T-cell (primary cell): ENCODE results near the gene EN2. TPM values are rescaled to one million over a fixed set of nuclear protein-coding genes. Genes with fewer than 3 reads are reported as not detected.

ENCODE experiments used
- ATAC-seq, 4 experiments: fragments of 200-7000 bp in 3 of 4; fragments of 150-1000 bp in 1 of 4; cut with Tn5 transposase; replicated peaks in 1 of 4; 1 replicate in 3 of 4; 2 replicates in 1 of 4; pipeline ENCODE4 v1.10.0; 2021; ENCODE audit warnings: moderate library complexity in 3 of 4, mild to moderate bottlenecking in 2 of 4, moderate number of reproducible peaks in 1 of 4
- CTCF ChIA-PET, 2 donors: fragments of 300-600 bp; sonication (Branson Sonifier 250); formaldehyde crosslinking; loops; one replicate each; lab custom pipeline; 2022; ENCODE audit warnings: antibody characterized with exemption in 2 of 2; lab: Charles Lee
- POLR2A ChIA-PET, 2 donors: fragments of 300-600 bp; sonication (Branson Sonifier 250); formaldehyde crosslinking; loops; one replicate each; lab custom pipeline; 2022; ENCODE audit warnings: antibody characterized with exemption in 2 of 2; lab: Charles Lee
- DNase-seq, 35 experiments: peaks; one replicate each; pipeline versions ENCODE4 v3.0.0 to v3.0.0-alpha.2; 2013 to 2023
- H3K27ac ChIP-seq: one replicate; pipeline ENCODE4 v1.5.1; 2013; ENCODE audit warnings: low read length
- H3K27me3 ChIP-seq, 2 experiments: replicated peaks in 1 of 2; 1 replicate in 1 of 2; 2 replicates in 1 of 2; pipeline versions ENCODE4 v1.6.1 to v1.7.0; 2013; ENCODE audit warnings: low read length in 1 of 2, mixed read lengths in 1 of 2; ENCODE audit not compliant: control insufficient read depth in 2 of 2, insufficient read depth in 2 of 2; ENCODE audit errors: extremely low read depth in 1 of 2
- H3K36me3 ChIP-seq, 2 donors: 1 replicate in 1 of 2; 2 replicates in 1 of 2; pipeline versions ENCODE4 v1.6.1 to v1.7.0; 2013; ENCODE audit warnings: low read length in 1 of 2; ENCODE audit not compliant: control insufficient read depth in 2 of 2, insufficient read depth in 1 of 2; ENCODE audit errors: extremely low read depth in 1 of 2
- H3K4me1 ChIP-seq, 2 experiments: 1 replicate in 1 of 2; 2 replicates in 1 of 2; pipeline versions ENCODE4 v1.6.1 to v1.7.0; 2013; ENCODE audit warnings: low read length in 2 of 2, mixed read lengths in 1 of 2; ENCODE audit not compliant: insufficient read depth in 2 of 2, control insufficient read depth in 1 of 2; ENCODE audit errors: extremely low read depth in 1 of 2
- H3K4me3 ChIP-seq, 2 donors: 1 replicate in 1 of 2; 2 replicates in 1 of 2; pipeline versions ENCODE4 v1.5.1 to v1.7.0; 2013; ENCODE audit warnings: mild to moderate bottlenecking in 2 of 2, low read length in 1 of 2, moderate library complexity in 1 of 2; ENCODE audit not compliant: control insufficient read depth in 1 of 2; ENCODE audit errors: extremely low read depth in 1 of 2
- H3K9me3 ChIP-seq: 2 replicates; pipeline ENCODE4 v1.7.0; 2013
- H3K27ac Mint-ChIP-seq, 2 donors: one replicate each; pipeline ENCODE4 v1.8.0; 2020 to 2021; ENCODE audit warnings: mild to moderate bottlenecking in 2 of 2, mixed read lengths in 2 of 2
- H3K27me3 Mint-ChIP-seq, 2 donors: one replicate each; pipeline ENCODE4 v1.8.0; 2021 to 2022; ENCODE audit warnings: mixed read lengths in 2 of 2
- H3K36me3 Mint-ChIP-seq: one replicate; pipeline ENCODE4 v1.8.0; 2021; ENCODE audit warnings: mixed read lengths
- H3K4me1 Mint-ChIP-seq, 3 donors: one replicate each; pipeline ENCODE4 v1.8.0; 2020 to 2022; ENCODE audit warnings: mixed read lengths in 3 of 3, mild to moderate bottlenecking in 1 of 3
- H3K4me3 Mint-ChIP-seq, 3 donors: one replicate each; pipeline ENCODE4 v1.8.0; 2020 to 2022; ENCODE audit warnings: mild to moderate bottlenecking in 3 of 3, mixed read lengths in 3 of 3, moderate library complexity in 3 of 3
- H3K9me3 Mint-ChIP-seq, 3 donors: one replicate each; pipeline ENCODE4 v1.8.0; 2020 to 2022; ENCODE audit warnings: mixed read lengths in 3 of 3
- WGBS: methylation state at CpG from one replicate; pipeline ENCODE4 v1.1.5; 2013; ENCODE audit warnings: missing lambda C conversion rate; ENCODE audit not compliant: insufficient coverage; 5-methylcytosine and 5-hydroxymethylcytosine counted together
- total RNA-seq, 35 experiments: library from RNA in 6 of 35; stranded (reverse) in 6 of 35; fragments of 120-200 nt in 1 of 35; gene quantifications; one replicate each; pipeline versions ENCODE4 v1.2.1 to v1.2.4 and lab custom pipeline; 2013 to 2026

EN2 gene
- total RNA-seq (not detected), total RNA-seq (lab: John Stamatoyannopoulos, UW) (0 to 0.32 (median 0) reads per million in 29 experiments)
- total RNA-seq (2013): not detected

- ATAC-seq: no peak
- H3K9me3 ChIP-seq: no peaks in the 10 kb centered on the region
Observed at GRCh38 chr7:155458111-155458877, at the start of gene EN2. Gene EN2, plus strand, starts transcription at chr7:155458129. Its CDS starts 249 bp downstream, at chr7:155458378.

DNA sequence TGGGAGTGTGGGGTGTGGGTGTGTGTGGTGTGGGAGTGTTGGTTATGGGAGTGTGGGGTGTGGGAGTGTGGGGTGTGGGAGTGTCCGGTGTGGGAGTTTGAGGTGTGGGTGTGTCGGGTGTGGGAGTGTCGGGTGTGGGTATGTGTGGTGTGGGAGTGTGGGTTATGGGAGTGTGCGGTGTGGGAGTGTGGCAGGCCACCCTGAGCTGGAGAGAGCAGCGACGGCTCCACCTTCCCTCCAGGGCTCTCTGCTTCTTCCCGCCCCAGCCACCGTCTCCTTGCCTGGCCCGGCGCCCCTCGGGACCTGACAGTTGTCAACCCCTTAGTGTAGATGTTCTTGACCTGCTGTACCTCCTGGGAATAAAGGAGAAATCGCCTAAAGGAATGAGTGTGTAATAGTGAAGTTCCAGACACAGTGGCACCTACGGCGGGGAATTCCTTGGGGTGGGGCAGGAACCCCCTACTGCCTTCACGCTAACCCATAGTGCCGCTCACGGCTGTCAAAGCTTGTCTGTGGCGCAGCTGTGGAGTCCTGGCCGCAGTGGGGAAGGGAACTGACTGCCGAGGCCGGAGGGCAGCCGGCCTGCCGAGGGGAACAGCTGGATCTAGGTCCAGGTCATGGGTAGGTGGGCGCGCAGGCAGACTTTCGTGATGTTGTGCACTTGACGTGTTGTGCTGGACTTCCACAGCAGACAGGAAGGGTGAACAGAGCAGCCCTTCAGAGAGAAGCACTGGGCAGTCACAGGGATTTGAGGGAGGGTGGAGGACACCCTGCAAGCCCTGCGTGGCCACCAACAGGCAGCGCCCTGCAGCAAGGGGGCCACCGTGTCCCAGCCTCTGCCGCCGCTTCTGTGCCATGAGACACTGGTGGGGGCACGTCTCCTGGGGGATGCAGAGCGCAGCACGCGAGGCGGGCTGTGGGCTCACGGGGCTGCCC is 49.0 kb upstream of the EN2 start:
- no peak overlapping the region for H3K27ac ChIP-seq
- no peak for DNase-seq

More at GRCh38 chr7:155458111-155458877, at the start of gene EN2:
- ChIA-PET POLR2A (no interaction called here), CTCF (no interaction called here)
- peaks cover 2 to 25% of the 10 kb centered on the region in 2 experiments for H3K4me1 ChIP-seq
- peaks cover 46 to 74% of the 10 kb centered on the region in 2 donors for H3K27me3 Mint-ChIP-seq
- H3K36me3 ChIP-seq: no peaks in the 10 kb centered on the region
- H3K27ac ChIP-seq: no peak within 1 kb of the TSS
- H3K36me3 Mint-ChIP-seq: no peaks in the 10 kb centered on the region
- H3K27ac Mint-ChIP-seq: no peak within 1 kb of the TSS
- peak within 1 kb of the TSS; percentile 64 to 81 (median 65) for H3K4me3 Mint-ChIP-seq
- H3K4me3 ChIP-seq: peak within 1 kb of the TSS; percentile 13 to 58
- no peak for DNase-seq
- H3K4me1 Mint-ChIP-seq: peaks cover 22 to 31% (median 24%) of the 10 kb centered on the region in 3 donors
- H3K9me3 Mint-ChIP-seq: no peaks in the 10 kb centered on the region
- peaks cover 17 to 82% of the 10 kb centered on the region in 2 experiments for H3K27me3 ChIP-seq
- 4% methylated on average over 104 of the region's 105 CpGs for WGBS

GRCh38 chr7:155409980-155410379 is 47.9 kb upstream of the EN2 start:
- Histone ChIP-seq H3K36me3 (no peaks in the 10 kb centered on the region), H3K27ac (no peak overlapping the region), H3K4me1 (peaks cover 0 to 15% of the 10 kb centered on the region in 2 experiments), H3K9me3 (no peaks in the 10 kb centered on the region), H3K4me3 (no peak overlapping the region), H3K27me3 (peaks cover 0 to 63% of the 10 kb centered on the region in 2 experiments)
- DNase-seq (no peak), ATAC-seq (no peak)
- Mint-ChIP-seq H3K36me3 (no peaks in the 10 kb centered on the region), H3K4me1 (peaks cover 2 to 14% (median 5%) of the 10 kb centered on the region in 3 donors), H3K9me3 (no peaks in the 10 kb centered on the region), H3K4me3 (no peak overlapping the region), H3K27me3 (peaks cover 19 to 34% of the 10 kb centered on the region in 2 donors), H3K27ac (no peak overlapping the region)
- ChIA-PET POLR2A (no interaction called here), CTCF (no interaction called here)
- WGBS: 79% methylated on average over 11 of the region's 15 CpGs

More for the DNA sequence above, 49.0 kb upstream of the EN2 start:
- WGBS: 45% methylated on average over 38 of the region's 38 CpGs
- peaks cover 0 to 74% of the 10 kb centered on the region in 2 experiments for H3K27me3 ChIP-seq
- Mint-ChIP-seq H3K36me3 (no peaks in the 10 kb centered on the region), H3K27ac (no peak overlapping the region), H3K4me1 (peaks cover 2 to 14% (median 5%) of the 10 kb centered on the region in 3 donors), H3K27me3 (peaks cover 19 to 41% of the 10 kb centered on the region in 2 donors), H3K4me3 (no peak overlapping the region), H3K9me3 (no peaks in the 10 kb centered on the region)
- CTCF ChIA-PET: no interaction called here
- H3K36me3 ChIP-seq: no peaks in the 10 kb centered on the region
- POLR2A ChIA-PET: no interaction called here
- H3K9me3 ChIP-seq: no peaks in the 10 kb centered on the region
- H3K4me1 ChIP-seq: peaks cover 0 to 15% of the 10 kb centered on the region in 2 experiments
- ATAC-seq: no peak
- no peak overlapping the region for H3K4me3 ChIP-seq

- Mint-ChIP-seq H3K4me1 (peaks cover 2 to 14% (median 5%) of the 10 kb centered on the region in 3 donors), H3K27me3 (peaks cover 19 to 32% of the 10 kb centered on the region in 2 donors), H3K27ac (no peak overlapping the region), H3K9me3 (no peaks in the 10 kb centered on the region), H3K4me3 (no peak overlapping the region), H3K36me3 (no peaks in the 10 kb centered on the region)
- Histone ChIP-seq H3K27ac (no peak overlapping the region), H3K36me3 (no peaks in the 10 kb centered on the region), H3K9me3 (no peaks in the 10 kb centered on the region), H3K4me3 (no peak overlapping the region), H3K4me1 (peaks cover 0 to 14% of the 10 kb centered on the region in 2 experiments), H3K27me3 (peaks cover 0 to 60% of the 10 kb centered on the region in 2 experiments)
- CTCF ChIA-PET: no interaction called here
- no peak for DNase-seq
- WGBS: 74% methylated on average over 4 of the region's 6 CpGs
- ATAC-seq: peak in 1 of 4 experiments; percentile 48
- POLR2A ChIA-PET: no interaction called here
Observed at GRCh38 chr7:155410431-155410830, 47.5 kb upstream of the EN2 start.

GRCh38 chr7:155411718-155412415 is 46.1 kb upstream of the EN2 start:
- no peak overlapping the region for H3K4me3 ChIP-seq
- CTCF ChIA-PET: interaction anchor here in 1 of 2 donors (0.7 kb wide), 1 partner anchor 323 kb away, joined by 3 read pairs; no protein-coding TSS in a partner anchor
- Mint-ChIP-seq H3K4me1 (peaks cover 2 to 14% (median 2%) of the 10 kb centered on the region in 3 donors), H3K27ac (no peak overlapping the region), H3K36me3 (no peaks in the 10 kb centered on the region), H3K9me3 (no peaks in the 10 kb centered on the region), H3K27me3 (peaks cover 12 to 21% of the 10 kb centered on the region in 2 donors), H3K4me3 (no peak overlapping the region)
- H3K27me3 ChIP-seq: peaks cover 0 to 49% of the 10 kb centered on the region in 2 experiments
- peaks cover 0 to 6% of the 10 kb centered on the region in 2 experiments for H3K4me1 ChIP-seq
- DNase-seq: no peak
- no peak overlapping the region for H3K27ac ChIP-seq
- no peaks in the 10 kb centered on the region for H3K36me3 ChIP-seq
- POLR2A ChIA-PET: no interaction called here
- no peaks in the 10 kb centered on the region for H3K9me3 ChIP-seq
- 82% methylated on average over 14 of the region's 17 CpGs for WGBS
- ATAC-seq: no peak
